ENCODE results near the gene HFE. TPM values are rescaled to one million over a fixed set of nuclear protein-coding genes. Genes with fewer than 3 reads are reported as not detected.

Gene HFE
- total RNA-seq, 1 donor from 2014 or later: 1.7 TPM

- no peak for TF ChIP-seq CTCF (conservative IDR thresholded peaks at IDR 0.05)
- Mint-ChIP-seq H3K27ac (ENCODE audit: unreplicated experiment) (no peak overlapping the region), H3K27me3 (ENCODE audit: low read depth) (no peaks in the 10 kb centered on the region), H3K4me3 (peak overlapping the region; percentile 85), H3K36me3 (ENCODE audit: low read depth) (no peaks in the 10 kb centered on the region), H3K9me3 (no peaks in the 10 kb centered on the region), H3K4me1 (peaks cover 17% of the 10 kb centered on the region)
- DNase-seq (ENCODE audit: low read depth, low spot score): no peak
Measured at GRCh38 chr6:26088344-26088743, 1.1 kb downstream of the HFE start.

GRCh38 chr6:26089272-26089671 is 2.0 kb downstream of the HFE start:
- no peaks in the 10 kb centered on the region for H3K36me3 Mint-ChIP-seq (ENCODE audit: low read depth)
- peak overlapping the region; percentile 4 for H3K4me3 Mint-ChIP-seq
- no peak overlapping the region for H3K27ac Mint-ChIP-seq (ENCODE audit: unreplicated experiment)
- TF ChIP-seq CTCF (conservative IDR thresholded peaks at IDR 0.05): no peak
- no peak for DNase-seq (ENCODE audit: low read depth, low spot score)
- peaks cover 17% of the 10 kb centered on the region for H3K4me1 Mint-ChIP-seq
- no peaks in the 10 kb centered on the region for H3K27me3 Mint-ChIP-seq (ENCODE audit: low read depth)
- H3K9me3 Mint-ChIP-seq: no peaks in the 10 kb centered on the region

GRCh38 chr6:26092443-26092842 is 5.2 kb downstream of the HFE start:
- Mint-ChIP-seq H3K27ac (ENCODE audit: unreplicated experiment) (no peak overlapping the region), H3K9me3 (no peaks in the 10 kb centered on the region), H3K36me3 (ENCODE audit: low read depth) (no peaks in the 10 kb centered on the region), H3K4me3 (no peak overlapping the region), H3K27me3 (ENCODE audit: low read depth) (peaks cover under 1% of the 10 kb centered on the region), H3K4me1 (peaks cover 18% of the 10 kb centered on the region)
- TF ChIP-seq CTCF (conservative IDR thresholded peaks at IDR 0.05): no peak
- DNase-seq (ENCODE audit: low read depth, low spot score): no peak

- no peak overlapping the region for H3K27ac Mint-ChIP-seq (ENCODE audit: unreplicated experiment)
- peaks cover 2% of the 10 kb centered on the region for H3K27me3 Mint-ChIP-seq (ENCODE audit: low read depth)
- no peaks in the 10 kb centered on the region for H3K9me3 Mint-ChIP-seq
- H3K4me1 Mint-ChIP-seq: peaks cover 6% of the 10 kb centered on the region
- TF ChIP-seq CTCF (conservative IDR thresholded peaks at IDR 0.05): no peak
- no peak for DNase-seq (ENCODE audit: low read depth, low spot score)
- H3K4me3 Mint-ChIP-seq: no peak overlapping the region
- H3K36me3 Mint-ChIP-seq (ENCODE audit: low read depth): no peaks in the 10 kb centered on the region
Measured at GRCh38 chr6:26094036-26094435, 6.8 kb downstream of the HFE start.

- DNase-seq (ENCODE audit: low read depth, low spot score): peak; percentile 50
- no peaks in the 10 kb centered on the region for H3K36me3 Mint-ChIP-seq (ENCODE audit: low read depth)
- H3K27me3 Mint-ChIP-seq (ENCODE audit: low read depth): peaks cover 2% of the 10 kb centered on the region
- H3K4me3 Mint-ChIP-seq: no peak overlapping the region
- peak; percentile 88 for TF ChIP-seq CTCF (conservative IDR thresholded peaks at IDR 0.05)
- H3K9me3 Mint-ChIP-seq: no peaks in the 10 kb centered on the region
- H3K27ac Mint-ChIP-seq (ENCODE audit: unreplicated experiment): no peak overlapping the region
- peaks cover 6% of the 10 kb centered on the region for H3K4me1 Mint-ChIP-seq
Measured at GRCh38 chr6:26097268-26097875, 10.1 kb downstream of the HFE start.

Data from neural crest cell (in vitro differentiated cells).